ENCODE measurements around the gene UGT2B28.
"Not testable (repeated sequence)": the region's sequence is repeated elsewhere in the genome, so short reads cannot be mapped to it uniquely, and the experiment has no call there.

The UGT2B28 gene

DNA sequence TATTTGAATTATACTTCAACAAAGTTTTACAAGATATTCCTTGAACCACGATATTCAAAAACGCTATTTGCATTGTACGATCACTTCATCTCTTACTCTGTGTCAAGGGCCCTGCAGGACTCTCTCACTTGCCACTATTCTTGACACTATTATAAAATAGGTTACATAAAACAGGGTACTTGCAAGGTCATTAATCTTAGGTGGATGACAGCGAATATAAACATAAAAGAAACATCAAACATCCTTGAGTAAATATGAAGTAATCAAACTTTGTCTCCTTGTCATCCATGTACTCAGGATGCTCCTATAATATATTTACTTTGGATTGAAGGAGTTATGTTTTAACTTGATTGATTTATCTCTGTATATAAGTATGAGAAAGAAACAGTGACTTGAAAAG is at the start of gene UGT2B28:
TSS of gene UGT2B28 (plus strand) at position 395 of the 400 bp plus-strand sequence. CDS start 26 bp downstream, outside the sequence.
- in situ Hi-C loops (cut with MboI; ENCODE audit: low sequenced_read_pairs, unreplicated experiment); DNase-seq (ENCODE audit: low spot score): not testable (repeated sequence)

DNA sequence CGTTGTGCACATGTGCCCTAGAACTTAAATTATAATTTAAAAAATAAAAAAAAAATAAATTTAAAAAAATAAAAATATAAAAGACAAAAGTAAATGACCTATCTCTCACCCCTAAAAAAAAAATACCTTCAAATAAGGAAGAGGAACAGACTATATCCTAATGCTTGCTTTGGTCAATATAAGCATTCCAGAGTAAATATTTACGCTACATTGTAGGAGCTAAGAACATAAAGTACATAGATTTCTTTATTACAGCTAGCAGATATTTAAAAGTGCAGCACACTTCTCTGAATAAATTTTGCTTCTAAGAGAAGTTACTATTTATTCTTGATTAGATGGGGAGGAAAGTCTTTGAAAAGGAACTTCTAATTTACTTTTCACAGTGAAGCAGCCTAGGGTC is 41.2 kb upstream of the UGT2B28 start:
- in situ Hi-C loops (cut with MboI; ENCODE audit: low sequenced_read_pairs, unreplicated experiment): no loop called here
- no peak for DNase-seq (ENCODE audit: low spot score)
- TF ChIP-seq CTCF (IDR thresholded peaks at IDR 0.05; ENCODE audit: borderline replicate concordance, control extremely low read depth, extremely low read depth, insufficient read depth, missing control alignments): no peak

DNA sequence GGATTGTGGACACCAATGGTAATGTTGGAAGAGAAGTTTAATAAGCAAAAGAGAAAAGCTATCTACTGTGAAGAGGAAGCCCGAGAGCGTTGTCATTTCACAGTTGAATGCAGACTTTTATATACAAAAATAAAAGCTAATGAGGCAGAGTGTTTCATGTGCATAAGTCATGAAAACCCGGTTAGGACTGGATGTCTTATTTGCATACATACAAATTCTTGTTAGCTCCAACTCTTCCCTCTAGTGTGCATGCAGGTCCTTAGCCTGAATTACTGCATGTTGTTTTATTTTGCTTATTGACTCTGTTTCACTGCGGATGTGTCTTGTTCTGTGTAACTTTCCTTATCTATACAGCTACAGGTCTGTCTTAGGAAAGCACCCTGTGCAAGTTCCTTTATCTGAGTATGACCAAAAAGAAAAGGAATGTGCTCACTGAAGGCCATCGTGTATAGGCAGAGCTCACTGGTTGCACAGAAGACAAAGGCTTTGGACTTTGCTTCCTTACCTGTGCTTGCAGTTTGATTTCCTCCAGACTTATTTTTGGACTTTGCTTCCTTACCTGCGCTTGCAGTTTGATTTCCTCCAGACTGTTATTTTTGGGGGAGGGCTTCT is 40.6 kb upstream of the UGT2B28 start:
- in situ Hi-C loops (cut with MboI; ENCODE audit: low sequenced_read_pairs, unreplicated experiment): no loop called here
- DNase-seq (ENCODE audit: low spot score): no peak
- TF ChIP-seq CTCF (IDR thresholded peaks at IDR 0.05; ENCODE audit: borderline replicate concordance, control extremely low read depth, extremely low read depth, insufficient read depth, missing control alignments): no peak

DNA sequence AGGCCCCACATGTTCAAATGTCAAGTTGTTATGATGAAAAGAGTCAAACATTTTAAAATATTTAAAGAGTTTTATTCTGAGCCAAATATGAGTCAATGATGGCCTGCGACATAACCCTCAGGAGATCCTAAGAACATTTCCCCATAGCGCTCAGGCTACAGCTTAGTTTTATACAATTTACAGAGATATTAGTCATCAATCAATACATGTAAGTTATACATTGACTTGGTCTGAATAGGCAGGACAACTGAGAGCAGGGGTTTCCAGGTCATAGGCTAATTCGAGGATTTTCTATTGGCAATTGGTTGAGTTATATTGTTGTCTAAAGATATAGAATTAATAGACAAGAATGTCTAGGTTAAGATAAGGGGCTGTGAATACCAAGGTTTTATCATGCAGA is 39.5 kb upstream of the UGT2B28 start:
- in situ Hi-C loops (cut with MboI; ENCODE audit: low sequenced_read_pairs, unreplicated experiment); DNase-seq (ENCODE audit: low spot score): not testable (repeated sequence)

- in situ Hi-C loops (cut with MboI; ENCODE audit: low sequenced_read_pairs, unreplicated experiment); DNase-seq (ENCODE audit: low spot score): not testable (repeated sequence)
These were observed 38.5 kb upstream of the UGT2B28 start for GRCh38 chr4:69241746-69242145.

DNA sequence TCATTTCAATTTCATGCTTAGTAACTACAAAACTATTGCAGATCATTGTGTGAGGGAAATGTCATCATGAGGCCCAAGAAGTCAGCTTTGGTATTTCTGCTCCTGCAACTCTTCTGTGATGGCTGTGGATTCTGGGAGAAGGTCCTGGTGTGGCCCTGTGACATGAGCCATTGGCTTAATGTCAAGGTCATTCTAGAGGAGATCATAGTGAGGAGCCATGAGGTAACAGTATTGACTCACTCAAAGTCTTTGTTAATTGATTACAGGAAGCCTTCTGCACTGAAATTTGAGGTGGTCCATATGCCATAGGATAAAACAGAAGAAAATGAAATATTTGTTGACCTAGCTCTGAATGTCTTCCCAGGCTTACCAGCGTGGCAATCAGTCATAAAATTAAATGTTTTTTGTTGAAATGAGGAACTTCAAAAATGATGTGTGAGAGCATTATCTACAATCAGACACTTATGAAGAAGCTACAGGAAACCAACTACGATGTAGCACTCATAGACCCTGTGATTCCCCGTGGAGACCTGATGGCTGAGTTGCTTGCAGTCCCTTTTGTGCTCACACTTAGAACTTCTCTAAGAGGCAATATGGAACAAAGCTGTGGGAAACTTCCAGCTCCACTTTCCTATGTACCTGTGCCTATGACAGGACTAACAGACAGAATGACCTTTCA is 37.6 kb upstream of the UGT2B28 start:
- in situ Hi-C loops (cut with MboI; ENCODE audit: low sequenced_read_pairs, unreplicated experiment); DNase-seq (ENCODE audit: low spot score): not testable (repeated sequence)

GRCh38 chr4:69250884-69251283 is 29.4 kb upstream of the UGT2B28 start:
- in situ Hi-C loops (cut with MboI; ENCODE audit: low sequenced_read_pairs, unreplicated experiment); DNase-seq (ENCODE audit: low spot score): not testable (repeated sequence)

GRCh38 chr4:69253147-69253772 is 27.0 kb upstream of the UGT2B28 start:
- in situ Hi-C loops (cut with MboI; ENCODE audit: low sequenced_read_pairs, unreplicated experiment); DNase-seq (ENCODE audit: low spot score): not testable (repeated sequence)

DNA sequence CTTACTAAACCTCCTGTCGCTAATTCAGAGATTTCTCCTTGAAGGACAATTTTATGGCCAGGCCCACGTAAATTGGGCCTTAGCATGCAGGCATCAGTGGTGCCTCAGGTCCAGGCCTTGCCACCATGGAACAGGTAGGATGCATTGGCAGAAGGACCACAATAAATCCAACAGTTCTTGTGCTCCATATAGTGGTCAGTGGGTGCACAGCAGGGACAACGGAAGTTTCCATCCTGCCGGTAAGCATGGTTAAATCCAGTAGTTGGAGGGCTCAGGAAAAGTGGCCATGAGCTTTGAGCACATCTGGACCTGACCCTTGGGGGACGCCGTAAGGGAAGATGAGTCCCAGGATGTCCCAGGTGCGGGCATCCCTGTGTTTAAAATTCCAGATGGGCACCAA is 11.7 kb upstream of the UGT2B28 start:
- DNase-seq (ENCODE audit: low spot score); in situ Hi-C loops (cut with MboI; ENCODE audit: low sequenced_read_pairs, unreplicated experiment): not testable (repeated sequence)

GRCh38 chr4:69296356-69296755 is 16.1 kb downstream of the UGT2B28 start:
- DNase-seq (ENCODE audit: low spot score); in situ Hi-C loops (cut with MboI; ENCODE audit: low sequenced_read_pairs, unreplicated experiment): not testable (repeated sequence)

DNA sequence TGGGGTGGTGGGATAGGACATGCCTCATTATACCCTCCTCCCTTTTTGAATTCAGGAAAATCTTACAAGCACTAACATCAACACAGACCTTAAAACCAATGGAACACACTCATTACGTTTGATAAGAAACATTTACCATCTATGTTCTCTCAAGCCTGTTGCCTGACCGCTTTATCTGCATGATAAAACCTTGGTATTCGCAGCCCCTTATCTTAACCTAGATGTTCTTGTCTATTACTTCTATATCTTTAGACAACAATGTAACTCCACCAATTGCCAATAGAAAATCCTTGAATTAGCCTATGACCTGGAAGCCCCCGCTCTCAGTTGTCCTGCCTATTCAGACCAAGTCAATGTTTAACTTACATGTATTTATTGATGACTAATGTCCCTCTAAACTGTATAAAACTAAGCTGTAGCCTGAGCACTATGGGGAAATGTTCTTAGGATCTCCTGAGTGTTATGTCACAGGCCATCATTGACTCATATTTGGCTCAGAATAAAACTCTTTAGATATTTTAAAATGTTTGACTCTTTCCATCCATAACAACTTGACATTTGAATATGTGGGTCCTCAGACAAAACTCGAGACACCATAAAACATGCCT is 28.3 kb downstream of the UGT2B28 start:
- DNase-seq (ENCODE audit: low spot score); in situ Hi-C loops (cut with MboI; ENCODE audit: low sequenced_read_pairs, unreplicated experiment): not testable (repeated sequence)

GRCh38 chr4:69309549-69310076 is 29.3 kb downstream of the UGT2B28 start:
- not testable (repeated sequence) for DNase-seq (ENCODE audit: low spot score)

DNA sequence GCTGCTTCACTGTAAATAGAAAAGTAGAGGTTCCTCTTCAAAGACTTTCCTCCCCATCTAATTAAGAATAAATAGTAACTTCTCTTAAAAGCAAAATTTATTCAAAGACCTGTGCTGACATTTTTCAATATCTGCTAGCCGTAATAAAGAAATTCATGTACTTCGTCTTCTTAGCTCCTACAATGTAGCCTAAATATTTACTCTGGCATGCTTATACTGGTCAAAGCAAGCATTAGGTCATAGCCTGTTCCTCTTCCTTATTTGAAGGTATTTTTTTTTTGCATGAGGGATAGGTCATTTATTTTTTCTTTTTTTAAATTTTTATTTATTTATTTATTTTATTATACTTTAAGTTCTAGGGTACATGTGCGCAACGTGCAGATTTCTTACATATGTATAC is 30.0 kb downstream of the UGT2B28 start:
- DNase-seq (ENCODE audit: low spot score); in situ Hi-C loops (cut with MboI; ENCODE audit: low sequenced_read_pairs, unreplicated experiment): not testable (repeated sequence)

More at GRCh38 chr4:69309549-69310076, 29.3 kb downstream of the UGT2B28 start:
- in situ Hi-C loops (cut with MboI; ENCODE audit: low sequenced_read_pairs, unreplicated experiment): not testable (repeated sequence)

All from GM13976 (cell line).